Testis (tissue), 5 donors: Measurements from ENCODE around the gene CLDN5. TPM values are rescaled to one million over a fixed set of nuclear protein-coding genes. Genes with fewer than 3 reads are reported as not detected.

ENCODE experiments used
- DNase-seq: peaks from one replicate; pipeline ENCODE4 v3.0.0-alpha.2; 2019
- H3K27ac ChIP-seq, 2 donors: fragments of 200-600 bp; sonication (generic); one replicate each; pipeline ENCODE4 v1.5.1; 2019
- H3K27me3 ChIP-seq: fragments of 200-600 bp; sonication (generic); one replicate; pipeline ENCODE4 v1.5.1; 2019
- H3K36me3 ChIP-seq: fragments of 200-600 bp; sonication (generic); one replicate; pipeline ENCODE4 v1.5.1; 2017; ENCODE audit warnings: low read depth; ENCODE audit errors: missing control alignments
- H3K4me1 ChIP-seq: fragments of 200-600 bp; sonication (generic); one replicate; pipeline ENCODE4 v1.5.1; 2019
- H3K4me3 ChIP-seq, 2 donors: fragments of 200-600 bp; sonication (generic); one replicate each; pipeline ENCODE4 v1.5.1; 2017 to 2019
- H3K9me3 ChIP-seq: fragments of 200-600 bp; sonication (generic); one replicate; pipeline ENCODE4 v1.5.1; 2017
- CTCF ChIP-seq, 3 experiments: fragments of 450-650 bp in 2 of 3; fragments of 200-600 bp in 1 of 3; sonication (generic) in 1 of 3; IDR thresholded peaks; one replicate each; pipeline ENCODE4 v1.5.1; 2016 to 2019; ENCODE audit warnings: antibody characterized with exemption in 3 of 3, mild to moderate bottlenecking in 2 of 3, moderate library complexity in 1 of 3
- POLR2A ChIP-seq: fragments of 450-650 bp; IDR thresholded peaks from one replicate; pipeline ENCODE4 v1.6.1; 2017; ENCODE audit warnings: antibody characterized with exemption, mild to moderate bottlenecking, moderate library complexity
- WGBS, 2 donors: methylation state at CpG; one replicate each; pipeline ENCODE4 v1.1.5; 2018; 5-methylcytosine and 5-hydroxymethylcytosine counted together
- intact Hi-C: fragments of 100-400 bp; cut with DNase I; formaldehyde crosslinking; loops from one replicate; pipeline ENCODE4 v1.15.1; 2023; ENCODE audit warnings: low total_unique reads
- long read RNA-seq, 2 donors: transcript quantifications; one replicate each; lab custom pipeline, GENCODE V29; 2026
- polyA plus RNA-seq: library from polyadenylated mRNA; stranded (reverse); fragments of 350-450 nt; fragmentation: Illumina TruSeq; extraction: RNeasy Lipid Tissue Mini Kit (QIAGEN cat#74804); gene quantifications from one replicate; pipeline ENCODE4 v1.2.3, GENCODE V29; 2014; ENCODE audit warnings: low read depth, low replicate concordance; ENCODE audit not compliant: insufficient read depth
- total RNA-seq, 2 donors: library from RNA; depleted of rRNA; stranded (reverse); fragments of >200 nt; gene quantifications; one replicate each; pipeline ENCODE4 v1.2.3, GENCODE V29; 2016

Gene CLDN5
- 10 to 100 TPM; 29.2 to 42.0 TPM for total RNA-seq
- polyA plus RNA-seq, result 10.4 TPM
- long read RNA-seq, donor 1, transcript CLDN5-201 (1 exons, 2,357 nt), result major isoform, 33 of 34 reads
- long read RNA-seq, donor 1, partial matches to known transcripts, result 0 of 34 reads
- long read RNA-seq, donor 1, other reads (novel, unspliced or antisense), result 0 of 34 reads
- long read RNA-seq, donor 2, transcript CLDN5-201 (1 exons, 2,357 nt), result major isoform, 20 of 21 reads
- long read RNA-seq, donor 2, partial matches to known transcripts, result 0 of 21 reads
- long read RNA-seq, donor 2, other reads (novel, unspliced or antisense), result 0 of 21 reads

GRCh38 chr22:19524170-19525115, at the start of gene CLDN5:
CLDN5 (minus strand) TSS chr22:19524410; CDS start chr22:19524255, 155 bp downstream.
- peak; percentile 58 for DNase-seq
- 7 to 11% methylated on average over 9 to 53 of the region's 69 CpGs for WGBS, 2 donors
- intact Hi-C loops, result no loop called here
- peak within 1 kb of the TSS; percentile 37 to 53 for H3K4me3 ChIP-seq
- no peaks in the 10 kb centered on the region for H3K9me3 ChIP-seq
- TF ChIP-seq CTCF (IDR thresholded peaks at IDR 0.05) (no peak), POLR2A (no peak)
- H3K36me3 ChIP-seq, result no peaks in the 10 kb centered on the region
- H3K4me1 ChIP-seq, result peaks cover 8% of the 10 kb centered on the region
- H3K27ac ChIP-seq, result peak within 1 kb of the TSS; percentile 36 to 39
- H3K27me3 ChIP-seq, result no peaks in the 10 kb centered on the region

GRCh38 chr22:19571995-19572394, 47.8 kb upstream of the CLDN5 start:
- Histone ChIP-seq H3K27ac (no peak overlapping the region), H3K36me3 (no peaks in the 10 kb centered on the region), H3K9me3 (no peaks in the 10 kb centered on the region), H3K4me1 (no peaks in the 10 kb centered on the region), H3K27me3 (no peaks in the 10 kb centered on the region), H3K4me3 (no peak overlapping the region)
- WGBS, 2 donors, result 53 to 74% methylated on average over 6 of the region's 6 CpGs
- no peak for DNase-seq
- TF ChIP-seq POLR2A, result no peak
- no peak for TF ChIP-seq CTCF (IDR thresholded peaks at IDR 0.05)
- intact Hi-C loops, result no loop called here

GRCh38 chr22:19571207-19571795, 47.1 kb upstream of the CLDN5 start:
- H3K4me3 ChIP-seq, result no peak overlapping the region
- no peaks in the 10 kb centered on the region for H3K36me3 ChIP-seq
- WGBS, 2 donors, result 75 to 81% methylated on average over 4 to 5 of the region's 5 CpGs
- H3K4me1 ChIP-seq, result no peaks in the 10 kb centered on the region
- no peaks in the 10 kb centered on the region for H3K27me3 ChIP-seq
- no peak overlapping the region for H3K27ac ChIP-seq
- no peak for TF ChIP-seq POLR2A
- no peaks in the 10 kb centered on the region for H3K9me3 ChIP-seq
- no peak for DNase-seq
- intact Hi-C loops, result no loop called here

GRCh38 chr22:19569976-19570375, 45.8 kb upstream of the CLDN5 start:
- Histone ChIP-seq H3K27me3 (no peaks in the 10 kb centered on the region), H3K4me1 (no peaks in the 10 kb centered on the region), H3K27ac (no peak overlapping the region), H3K36me3 (no peaks in the 10 kb centered on the region), H3K4me3 (no peak overlapping the region), H3K9me3 (no peaks in the 10 kb centered on the region)
- 79 to 94% methylated on average over 2 of the region's 2 CpGs for WGBS, 2 donors
- no peak for TF ChIP-seq POLR2A
- TF ChIP-seq CTCF (IDR thresholded peaks at IDR 0.05), result no peak
- intact Hi-C loops, result no loop called here
- DNase-seq, result no peak

- DNase-seq, result no peak
- no peak overlapping the region for H3K27ac ChIP-seq
- H3K4me3 ChIP-seq, result no peak overlapping the region
- no peaks in the 10 kb centered on the region for H3K36me3 ChIP-seq
- intact Hi-C loops, result no loop called here
- no peaks in the 10 kb centered on the region for H3K9me3 ChIP-seq
- H3K27me3 ChIP-seq, result no peaks in the 10 kb centered on the region
- WGBS, 2 donors, result 33 to 88% methylated on average over 1 of the region's 1 CpG
- no peak for TF ChIP-seq POLR2A
- no peak for TF ChIP-seq CTCF (IDR thresholded peaks at IDR 0.05)
- no peaks in the 10 kb centered on the region for H3K4me1 ChIP-seq
Measured at GRCh38 chr22:19569276-19569640, 45.0 kb upstream of the CLDN5 start.
